DMS53 treated with DMSO at 0.1 percent for 48 hours (cell line): ENCODE results near the gene FMC1.
"Not testable (repeated sequence)": the region's sequence is repeated elsewhere in the genome, so short reads cannot be mapped to it uniquely, and the experiment has no call there.

Experiments
- DNase-seq: peaks from one replicate; lab custom pipeline; 2025; ENCODE audit not compliant: unreplicated experiment; lab: John Stamatoyannopoulos, UW

FMC1 gene

GRCh38 chr7:139341058-139341775 lies at the start of gene FMC1:
FMC1 (plus strand) TSS chr7:139341337; CDS start chr7:139341385, 48 bp downstream.
- peak; percentile 93 for DNase-seq

DNA sequence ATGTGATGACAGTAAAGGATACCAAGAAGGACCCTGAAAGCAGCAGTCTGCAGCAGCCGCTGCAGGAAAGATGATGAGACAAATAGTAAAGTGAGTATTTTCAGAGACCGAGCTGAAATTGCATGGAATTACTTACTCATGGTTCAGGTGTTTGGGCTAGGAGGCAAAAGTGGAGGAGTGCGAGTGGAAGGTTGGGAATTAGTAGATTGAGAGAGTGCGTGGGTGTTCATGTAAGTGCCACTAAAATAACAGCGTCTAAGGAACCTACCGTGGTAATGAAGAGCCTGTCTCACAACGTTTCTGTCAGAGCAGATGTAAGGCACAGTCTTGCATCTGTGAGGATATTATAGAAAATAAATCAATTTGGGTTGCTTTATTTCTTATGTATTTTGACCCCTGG lies 48.3 kb upstream of the FMC1 start:
- DNase-seq: no peak

DNA sequence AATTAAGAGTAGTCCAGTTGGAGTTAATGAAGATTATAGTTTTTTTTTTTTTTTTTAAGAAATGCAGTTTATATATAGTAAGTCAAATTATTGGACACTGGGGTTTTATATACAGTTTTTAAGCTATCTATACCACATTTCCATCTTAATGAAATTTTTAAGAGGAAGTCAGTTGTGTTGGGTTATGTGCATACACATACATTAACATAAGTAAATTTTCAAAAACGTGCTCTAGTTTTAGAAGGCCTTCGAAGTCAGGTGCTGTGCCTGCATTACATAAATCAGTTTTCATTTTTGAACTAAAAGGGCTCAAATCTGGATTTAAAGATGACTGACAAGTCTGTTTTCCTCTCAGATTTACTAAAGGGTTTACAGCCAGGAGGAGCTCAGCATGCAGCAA lies 47.6 kb upstream of the FMC1 start:
- no peak for DNase-seq

DNA sequence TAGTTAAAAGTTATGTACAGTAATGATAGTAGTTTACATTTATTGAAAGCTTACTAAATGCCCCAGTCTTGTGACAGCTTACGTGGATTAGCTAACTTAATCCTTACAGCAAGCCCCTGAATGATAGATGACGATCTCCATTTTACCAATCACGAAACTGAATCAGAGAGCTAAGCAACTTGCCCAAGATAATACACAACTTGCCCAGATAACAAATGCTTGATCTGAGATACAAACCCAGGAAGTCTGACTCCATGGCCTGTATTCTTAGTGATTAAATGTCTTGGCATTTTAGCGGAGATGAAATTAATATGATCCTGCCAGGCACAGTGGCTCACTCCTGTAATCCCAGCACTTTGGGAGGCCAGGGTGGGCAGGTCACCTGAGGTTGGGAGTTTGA lies 46.9 kb upstream of the FMC1 start:
- no peak for DNase-seq

DNA sequence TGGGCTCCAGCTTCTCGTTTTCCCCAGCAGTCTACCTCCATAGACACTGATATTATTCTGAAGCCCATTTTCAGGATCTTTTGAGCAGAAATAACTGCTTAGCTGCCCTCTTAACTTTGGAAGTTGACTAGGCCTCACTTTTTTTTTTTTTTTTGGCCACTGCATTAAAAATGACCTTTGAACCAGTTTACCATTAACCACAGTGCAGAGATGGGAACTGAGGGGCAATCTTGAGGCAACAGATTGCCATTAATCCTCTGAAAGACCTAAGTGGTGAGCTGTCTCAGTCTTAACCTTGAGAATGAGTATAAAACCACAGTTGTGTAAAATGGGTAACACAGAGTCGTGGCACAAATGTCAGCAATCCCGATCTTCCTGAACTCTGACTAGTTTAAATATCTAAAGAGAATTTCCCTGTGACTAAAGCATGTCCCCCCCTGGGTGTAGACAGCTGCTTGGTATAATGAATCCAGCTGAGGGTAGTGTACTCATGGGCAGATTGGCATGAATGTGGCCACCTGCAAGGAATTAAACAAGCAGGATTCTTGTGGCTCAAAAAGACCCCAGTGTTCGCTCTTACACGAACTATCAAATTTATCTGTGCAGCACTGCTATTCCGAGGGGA lies 46.1 kb upstream of the FMC1 start:
- no peak for DNase-seq

DNA sequence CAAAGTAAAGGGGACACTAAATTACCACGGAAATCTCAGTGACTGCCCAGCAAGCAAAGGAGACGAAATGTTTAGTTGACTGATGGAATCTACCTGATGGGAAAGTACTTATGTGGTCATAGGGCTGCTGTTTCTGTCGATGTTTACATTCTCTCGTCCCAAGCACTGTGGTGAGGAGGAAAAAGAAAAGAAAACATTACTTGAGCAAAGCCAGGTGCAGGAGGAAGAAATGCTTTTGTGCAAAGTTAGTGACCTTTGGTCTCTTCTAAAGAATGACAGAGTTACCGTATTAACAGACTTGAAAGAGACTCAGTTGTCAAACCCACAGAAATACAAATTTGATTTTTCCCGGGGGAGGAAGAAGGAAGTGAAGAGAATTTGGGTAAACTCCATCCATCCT lies 43.3 kb upstream of the FMC1 start:
- peak; percentile 18 for DNase-seq

GRCh38 chr7:139299296-139299695 lies 41.8 kb upstream of the FMC1 start:
- DNase-seq: no peak

DNA sequence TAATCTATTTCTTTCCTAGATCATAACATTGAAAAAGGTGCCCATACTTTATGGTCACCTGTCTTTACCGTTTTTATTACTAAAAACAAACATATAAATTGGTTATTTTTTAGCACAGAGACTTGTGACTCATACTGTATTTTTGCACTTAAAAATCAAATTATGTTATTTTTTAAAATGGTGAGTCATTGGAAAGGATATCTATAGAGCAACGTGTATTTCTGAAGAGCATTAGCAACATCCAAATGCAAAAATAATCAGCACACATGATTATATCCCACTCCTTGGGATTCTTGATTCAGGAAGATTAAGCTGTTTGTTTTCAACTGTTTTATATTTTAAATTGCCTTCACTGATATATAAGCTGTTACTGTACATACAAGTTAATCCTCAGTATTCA lies 40.7 kb upstream of the FMC1 start:
- no peak for DNase-seq

- DNase-seq: no peak
These were observed 36.6 kb upstream of the FMC1 start for GRCh38 chr7:139304517-139304916.

DNA sequence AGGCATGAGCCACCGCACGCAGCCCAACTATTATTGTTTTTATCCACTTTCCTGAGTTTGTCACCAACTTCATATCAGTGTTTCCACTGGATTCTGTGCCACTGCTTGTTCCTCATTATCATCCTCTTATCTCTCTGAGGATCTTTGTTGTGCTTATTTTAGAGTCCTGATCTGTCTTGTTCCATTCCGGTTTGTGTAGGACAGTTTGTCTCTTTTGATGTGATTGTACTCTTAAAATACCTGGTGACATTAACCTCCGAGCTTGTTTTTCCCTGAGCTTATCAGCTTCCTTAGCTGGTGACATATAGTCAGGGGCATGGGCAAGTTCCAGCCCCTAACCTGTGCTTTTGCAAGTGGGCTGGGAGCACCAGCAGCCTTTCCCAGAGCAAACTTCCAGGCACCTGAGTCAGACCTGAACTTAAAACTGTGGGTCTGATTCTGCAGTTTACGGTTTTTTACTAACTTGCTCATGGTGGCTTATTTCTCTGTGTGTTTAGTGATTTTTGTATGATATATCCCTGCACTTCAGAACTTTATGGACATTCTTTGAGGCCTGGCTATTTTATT lies 23.1 kb upstream of the FMC1 start:
- DNase-seq: no peak

GRCh38 chr7:139321071-139321745 lies 19.9 kb upstream of the FMC1 start:
- no peak for DNase-seq

- DNase-seq: not testable (repeated sequence)
These were observed 16.4 kb upstream of the FMC1 start for GRCh38 chr7:139324709-139325108.

DNA sequence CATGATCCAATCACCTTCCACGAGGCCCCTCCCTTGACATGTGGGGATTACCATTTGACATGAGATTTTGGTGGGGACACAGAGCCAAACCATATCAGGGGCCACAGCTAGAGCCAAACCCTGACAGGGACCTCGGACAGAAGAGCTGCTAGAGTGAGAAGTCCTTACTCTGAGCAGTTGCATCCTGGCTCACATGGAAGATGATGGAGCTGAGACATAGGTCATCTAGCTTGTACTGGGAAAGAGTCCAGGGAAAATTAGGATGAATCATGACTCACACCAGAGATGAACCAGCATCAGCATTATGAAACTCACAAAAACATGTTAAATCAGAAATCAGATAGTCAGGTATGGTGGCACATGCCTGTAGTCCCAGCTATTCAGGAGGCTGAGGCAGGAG lies 12.8 kb upstream of the FMC1 start:
- no peak for DNase-seq

DNA sequence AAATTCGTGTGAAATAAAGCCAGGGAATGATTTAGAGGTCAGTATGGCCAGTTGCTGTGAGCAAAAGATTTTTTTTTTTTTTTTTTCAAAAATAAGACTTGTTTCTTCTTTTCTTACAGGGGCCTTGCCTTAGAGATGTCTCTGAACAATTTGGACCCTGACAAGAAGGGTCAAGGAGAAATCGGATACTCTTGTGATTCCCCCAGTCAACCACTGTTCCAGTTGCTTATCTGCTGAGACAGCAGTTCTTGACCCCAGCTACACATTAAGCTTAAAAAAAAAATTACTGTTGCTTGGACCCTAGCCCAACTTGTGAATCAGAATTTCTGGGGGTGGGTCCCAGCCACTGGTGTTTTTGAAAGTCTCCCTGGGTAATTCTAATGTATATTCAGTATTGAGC lies 12.0 kb upstream of the FMC1 start:
- no peak for DNase-seq

DNA sequence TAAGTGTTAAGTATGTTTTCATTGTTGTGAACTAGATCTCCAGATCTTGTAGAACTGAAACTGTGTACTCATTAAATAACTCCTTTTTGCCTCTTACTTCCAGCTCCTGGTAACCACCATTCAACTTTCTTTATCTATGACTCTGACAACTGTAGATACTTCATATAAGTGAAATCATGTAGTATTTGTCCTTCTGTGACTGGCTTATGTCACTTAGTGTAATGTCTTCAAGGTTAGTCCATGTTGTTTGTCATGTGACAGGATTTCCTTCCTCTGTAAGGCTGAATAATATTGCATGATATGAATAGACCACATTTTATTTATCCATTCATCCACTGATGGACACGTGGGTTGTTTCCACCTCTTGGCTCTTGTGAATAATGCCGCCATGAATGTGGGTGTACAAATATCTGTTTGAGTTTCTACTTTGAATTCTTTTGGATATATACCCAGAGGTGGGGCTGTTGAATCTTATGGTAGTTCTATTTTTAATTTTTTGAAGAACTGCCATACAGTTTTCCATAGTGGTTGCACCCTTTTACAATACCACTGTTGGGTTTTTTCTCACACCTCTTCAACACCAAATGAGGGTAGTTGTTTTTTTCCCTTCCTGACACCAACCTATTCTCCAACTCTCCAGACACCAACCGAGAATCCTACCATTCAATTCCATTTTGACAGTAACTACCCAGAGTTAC lies 10.7 kb upstream of the FMC1 start:
- no peak for DNase-seq

- DNase-seq: no peak
These were observed 8.3 kb upstream of the FMC1 start for GRCh38 chr7:139332697-139333359.

DNA sequence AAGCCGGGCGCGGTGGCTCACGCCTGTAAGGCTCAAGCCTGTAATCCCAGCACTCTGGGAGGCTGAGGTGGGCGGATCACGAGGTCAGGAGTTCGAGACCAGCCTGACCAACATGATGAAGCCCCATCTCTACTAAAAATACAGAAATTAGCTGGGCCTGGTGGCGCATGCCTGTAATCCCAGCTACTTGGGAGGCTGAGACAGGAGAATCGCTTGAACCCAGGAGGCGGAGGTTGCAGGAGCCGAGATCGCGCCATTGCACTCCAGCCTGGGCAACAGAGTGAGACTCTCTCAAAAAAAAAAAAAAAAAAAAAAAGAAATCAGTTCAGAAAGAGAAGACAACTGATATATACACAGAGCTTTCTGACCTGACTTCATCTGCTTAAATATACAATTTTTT lies 7.7 kb upstream of the FMC1 start:
- DNase-seq: not testable (repeated sequence)

- DNase-seq: no peak
These were observed 6.6 kb upstream of the FMC1 start for GRCh38 chr7:139334399-139335150.

GRCh38 chr7:139339025-139339424 lies 2.1 kb upstream of the FMC1 start:
- no peak for DNase-seq

DNA sequence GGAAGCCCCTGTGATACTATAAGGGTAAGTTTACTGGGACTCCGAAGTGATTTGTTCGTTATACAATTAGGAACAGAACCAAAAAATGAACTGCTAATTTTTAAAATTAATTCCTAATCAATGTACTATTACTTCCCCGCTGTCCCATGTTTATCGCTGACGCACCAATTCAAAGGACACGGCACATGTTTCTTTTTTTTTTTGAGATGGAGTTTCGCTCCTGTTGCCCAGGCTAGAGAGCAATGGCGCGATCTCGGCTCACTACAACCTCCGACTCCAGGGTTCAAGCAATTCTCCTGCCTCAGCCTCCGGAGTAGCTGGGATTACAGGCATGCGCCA lies 1.5 kb upstream of the FMC1 start:
- no peak for DNase-seq
